RPMI8226 (cell line): Measurements from ENCODE around the gene RPTOR.
"Not testable (repeated sequence)": the region's sequence is repeated elsewhere in the genome, so short reads cannot be mapped to it uniquely, and the experiment has no call there.

Experiments used
- DNase-seq: peaks from one replicate; pipeline ENCODE4 v3.0.0-alpha.2; 2015

The RPTOR gene

GRCh38 chr17:80872501-80873306 is 328.1 kb downstream of the RPTOR start:
- no peak for DNase-seq

GRCh38 chr17:80873307-80873951 is 328.8 kb downstream of the RPTOR start:
- DNase-seq, result no peak

- DNase-seq, result no peak
These were observed 330.3 kb downstream of the RPTOR start for GRCh38 chr17:80874866-80875445.

GRCh38 chr17:80875480-80875995 is 330.9 kb downstream of the RPTOR start:
- not testable (repeated sequence) for DNase-seq

- not testable (repeated sequence) for DNase-seq
These were observed 331.9 kb downstream of the RPTOR start for GRCh38 chr17:80876456-80876949.

GRCh38 chr17:80876950-80877728 is 332.5 kb downstream of the RPTOR start:
- DNase-seq, result no peak

GRCh38 chr17:80877729-80878303 is 333.2 kb downstream of the RPTOR start:
- DNase-seq, result no peak

- DNase-seq, result no peak
These were observed 334.5 kb downstream of the RPTOR start for GRCh38 chr17:80878876-80879722.

GRCh38 chr17:80879723-80880647 is 335.3 kb downstream of the RPTOR start:
- no peak for DNase-seq

GRCh38 chr17:80880648-80880985 is 336.0 kb downstream of the RPTOR start:
- no peak for DNase-seq

- no peak for DNase-seq
These were observed 336.7 kb downstream of the RPTOR start for GRCh38 chr17:80881306-80881705.

GRCh38 chr17:80882323-80882722 is 337.7 kb downstream of the RPTOR start:
- DNase-seq, result no peak

- no peak for DNase-seq
These were observed 338.5 kb downstream of the RPTOR start for GRCh38 chr17:80882926-80883685.

GRCh38 chr17:80883831-80884735 is 339.4 kb downstream of the RPTOR start:
- no peak for DNase-seq

- no peak for DNase-seq
These were observed 340.2 kb downstream of the RPTOR start for GRCh38 chr17:80884811-80885210.

- DNase-seq, result no peak
These were observed 341.4 kb downstream of the RPTOR start for GRCh38 chr17:80885947-80886582.

- DNase-seq, result no peak
These were observed 342.3 kb downstream of the RPTOR start for GRCh38 chr17:80886641-80887573.
